B cell (primary cell): ENCODE results near the gene CDC42SE2. TPM values are rescaled to one million over a fixed set of nuclear protein-coding genes. Genes with fewer than 3 reads are reported as not detected.
A peak's percentile ranks its signal among the peaks of the same experiment; 100 is the strongest.

Experiments used
- ATAC-seq: fragments of 200-7000 bp; cut with Tn5 transposase; one replicate; pipeline ENCODE4 v1.10.0; 2021; ENCODE audit warnings: low read depth, mild to moderate bottlenecking, moderate number of reproducible peaks, moderate library complexity
- CTCF ChIA-PET: fragments of 350-600 bp; sonication (Branson Sonifier 250); formaldehyde crosslinking; loops from one replicate; lab custom pipeline; 2021; ENCODE audit warnings: antibody characterized with exemption, inconsistent platforms; lab: Charles Lee
- POLR2A ChIA-PET: fragments of 350-600 bp; sonication (Branson Sonifier 250); formaldehyde crosslinking; loops from one replicate; lab custom pipeline; 2021; ENCODE audit warnings: antibody characterized with exemption; lab: Charles Lee
- DNase-seq: peaks from one replicate; pipeline ENCODE4 v3.0.0; 2013
- H2AFZ ChIP-seq: 2 replicates; pipeline ENCODE4 v1.6.1; 2012; ENCODE audit warnings: mild to moderate bottlenecking, low read depth, low read length; ENCODE audit not compliant: insufficient read depth, poor library complexity, severe bottlenecking
- H3K27ac ChIP-seq, 2 donors: 1 replicate in 1 of 2; 2 replicates in 1 of 2; pipeline ENCODE4 v1.5.1; 2012 to 2013; ENCODE audit warnings: low read length in 2 of 2, mild to moderate bottlenecking in 2 of 2, moderate library complexity in 1 of 2
- H3K27me3 ChIP-seq, 4 experiments: fragments of 200-600 bp in 1 of 4; sonication (generic) in 1 of 4; replicated peaks in 1 of 4; 1 replicate in 2 of 4; 2 replicates in 2 of 4; pipeline versions ENCODE4 v1.6.1 to v1.7.0; 2013 to 2016; ENCODE audit warnings: low read length in 3 of 4, mild to moderate bottlenecking in 2 of 4, mixed read lengths in 1 of 4, moderate library complexity in 1 of 4; ENCODE audit not compliant: insufficient read depth in 4 of 4, control insufficient read depth in 3 of 4; ENCODE audit errors: control extremely low read depth in 1 of 4
- H3K36me3 ChIP-seq, 2 experiments: replicated peaks in 1 of 2; 1 replicate in 1 of 2; 2 replicates in 1 of 2; pipeline versions ENCODE4 v1.6.1 to v1.7.1; 2013; ENCODE audit warnings: low read length in 1 of 2; ENCODE audit not compliant: insufficient read depth in 2 of 2, control insufficient read depth in 1 of 2; ENCODE audit errors: control extremely low read depth in 1 of 2, extremely low read depth in 1 of 2
- H3K4me1 ChIP-seq, 2 donors: fragments of 200-600 bp in 1 of 2; sonication (generic) in 1 of 2; 1 replicate in 1 of 2; 2 replicates in 1 of 2; pipeline versions ENCODE4 v1.5.1 to v1.6.1; 2013 to 2017; ENCODE audit warnings: low read length in 2 of 2; ENCODE audit not compliant: control insufficient read depth in 2 of 2, insufficient read depth in 2 of 2
- H3K4me2 ChIP-seq: replicated peaks from 2 replicates; pipeline ENCODE3; 2012; ENCODE audit warnings: mild to moderate bottlenecking, low read depth, low read length; ENCODE audit not compliant: poor library complexity, severe bottlenecking
- H3K4me3 ChIP-seq, 5 experiments: fragments of 200-600 bp in 1 of 5; sonication (generic) in 1 of 5; 1 replicate in 3 of 5; 2 replicates in 2 of 5; pipeline versions ENCODE4 v1.5.1 to v1.7.0; 2011 to 2016; ENCODE audit warnings: low read length in 4 of 5, mild to moderate bottlenecking in 4 of 5, low read depth in 2 of 5, control low read depth in 1 of 5, moderate library complexity in 1 of 5; ENCODE audit not compliant: insufficient read depth in 1 of 5; ENCODE audit errors: control extremely low read depth in 1 of 5, extremely low read depth in 1 of 5
- H3K79me2 ChIP-seq: fragments of 200-600 bp; sonication (generic); one replicate; pipeline ENCODE4 v1.6.0; 2016; ENCODE audit warnings: low read length; ENCODE audit not compliant: control insufficient read depth, insufficient read depth
- H3K9ac ChIP-seq: fragments of 200-600 bp; sonication (generic); 2 replicates; pipeline ENCODE4 v1.6.1; 2017; ENCODE audit warnings: mild to moderate bottlenecking, low read length, moderate library complexity
- H3K9me3 ChIP-seq, 3 donors: one replicate each; pipeline versions ENCODE4 v1.6.1 to v1.7.1; 2013; ENCODE audit warnings: low read length in 2 of 3; ENCODE audit not compliant: control insufficient read depth in 2 of 3, insufficient read depth in 1 of 3; ENCODE audit errors: control extremely low read depth in 1 of 3
- H4K20me1 ChIP-seq: 2 replicates; pipeline ENCODE4 v1.6.0; 2012; ENCODE audit warnings: mild to moderate bottlenecking, low read length; ENCODE audit not compliant: insufficient read depth, control insufficient read depth, poor library complexity, severe bottlenecking
- H3K27ac Mint-ChIP-seq: one replicate; pipeline ENCODE4 v1.8.0; 2021; ENCODE audit warnings: mixed read lengths
- H3K27me3 Mint-ChIP-seq: one replicate; pipeline ENCODE4 v1.8.0; 2021; ENCODE audit warnings: mixed read lengths
- H3K4me1 Mint-ChIP-seq: one replicate; pipeline ENCODE4 v1.8.0; 2021; ENCODE audit warnings: mixed read lengths
- H3K4me3 Mint-ChIP-seq: one replicate; pipeline ENCODE4 v1.8.0; 2021; ENCODE audit warnings: mixed read lengths
- H3K9me3 Mint-ChIP-seq: one replicate; pipeline ENCODE4 v1.8.0; 2022; ENCODE audit warnings: mixed read lengths; ENCODE audit not compliant: insufficient read depth
- CTCF ChIP-seq: fragments of 200-600 bp; IDR thresholded peaks from one replicate; pipeline ENCODE4 v1.8.0; 2022; ENCODE audit warnings: antibody characterized with exemption, mild to moderate bottlenecking
- EZH2 ChIP-seq: IDR thresholded peaks from 2 replicates; pipeline ENCODE4 v1.6.1; 2012; ENCODE audit warnings: borderline replicate concordance, low read depth, mild to moderate bottlenecking, moderate library complexity, low read length; ENCODE audit not compliant: insufficient read depth, poor library complexity, severe bottlenecking
- WGBS: methylation state at CpG from one replicate; pipeline ENCODE4 v1.1.5; 2013; ENCODE audit warnings: missing lambda C conversion rate; ENCODE audit not compliant: insufficient coverage; 5-methylcytosine and 5-hydroxymethylcytosine counted together
- intact Hi-C: fragments of 100-400 bp; cut with micrococcal nuclease; formaldehyde crosslinking; loops from one replicate; pipeline ENCODE4 v1.10.0; 2022
- polyA plus RNA-seq: library from polyadenylated mRNA; depleted of rRNA; stranded (reverse); fragments of >200 nt; gene quantifications from 2 replicates; pipeline ENCODE4 v1.2.3, GENCODE V29; 2012
- total RNA-seq, 2 donors: library from RNA; stranded (reverse); fragments of 120-200 nt in 1 of 2; gene quantifications; 1 replicate in 1 of 2; 2 replicates in 1 of 2; pipeline versions ENCODE4 v1.2.3 to v1.2.4, GENCODE V29; 2013 to 2022

The CDC42SE2 gene
- total and polyA plus RNA-seq, 2 donors (not counting 1 experiment from before 2014, with no cell fraction given) = 42.5 to 161 TPM

GRCh38 chr5:131367219-131367860 is 103.5 kb downstream of the CDC42SE2 start:
- TF ChIP-seq EZH2 (no peak), CTCF (no peak)
- peak overlapping the region in 1 of 2 donors; percentile 50 for H3K27ac ChIP-seq
- H3K9ac ChIP-seq = no peak overlapping the region
- H3K27me3 Mint-ChIP-seq = no peaks in the 10 kb centered on the region
- WGBS = 93% methylated on average over 3 of the region's 4 CpGs
- peaks cover 100% of the 10 kb centered on the region for H3K79me2 ChIP-seq
- CTCF ChIA-PET = no interaction called here
- peak overlapping the region; percentile 37 for H3K27ac Mint-ChIP-seq
- ATAC-seq (no peak), DNase-seq (no peak)
- no peaks in the 10 kb centered on the region for H4K20me1 ChIP-seq
- H3K4me2 ChIP-seq = no peak overlapping the region
- H3K9me3 ChIP-seq = peaks cover 0 to 3% (median 0%) of the 10 kb centered on the region in 3 donors
- no peak overlapping the region for H3K4me3 ChIP-seq
- POLR2A ChIA-PET = interaction anchor here (0.7 to 1.3 kb wide), 2 partner anchors 11 to 15 kb away, joined by 4 to 6 read pairs; no protein-coding TSS in a partner anchor
- intact Hi-C loops = no loop called here
- no peaks in the 10 kb centered on the region for H3K9me3 Mint-ChIP-seq
- no peak overlapping the region for H2AFZ ChIP-seq
- H3K4me1 ChIP-seq = peaks cover 12 to 42% of the 10 kb centered on the region in 2 donors
- H3K36me3 ChIP-seq = peaks cover 5 to 27% of the 10 kb centered on the region in 2 experiments
- H3K27me3 ChIP-seq = no peaks in the 10 kb centered on the region
- peaks cover 64% of the 10 kb centered on the region for H3K4me1 Mint-ChIP-seq
- no peak overlapping the region for H3K4me3 Mint-ChIP-seq

GRCh38 chr5:131368866-131369265 is 105.0 kb downstream of the CDC42SE2 start:
- Histone ChIP-seq H3K27ac (peak overlapping the region in 1 of 2 donors; percentile 62), H3K4me3 (no peak overlapping the region), H3K36me3 (peaks cover 4 to 23% of the 10 kb centered on the region in 2 experiments), H3K4me2 (no peak overlapping the region), H3K9ac (no peak overlapping the region), H3K9me3 (peaks cover 0 to 3% (median 0%) of the 10 kb centered on the region in 3 donors), H3K27me3 (no peaks in the 10 kb centered on the region), H3K4me1 (peaks cover 23 to 56% of the 10 kb centered on the region in 2 donors), H2AFZ (no peak overlapping the region), H4K20me1 (no peaks in the 10 kb centered on the region), H3K79me2 (peaks cover 100% of the 10 kb centered on the region)
- Mint-ChIP-seq H3K4me3 (no peak overlapping the region), H3K9me3 (no peaks in the 10 kb centered on the region), H3K4me1 (peaks cover 74% of the 10 kb centered on the region), H3K27me3 (no peaks in the 10 kb centered on the region), H3K27ac (no peak overlapping the region)
- ATAC-seq (no peak), DNase-seq (no peak)
- CTCF ChIA-PET = no interaction called here
- POLR2A ChIA-PET = no interaction called here
- no peak for TF ChIP-seq CTCF
- no peak for TF ChIP-seq EZH2
- WGBS = no CpG with 5 or more reads among the region's 4 CpGs
- intact Hi-C loops = no loop called here
